ENCODE measurements around the gene PRCD.
"Not testable (repeated sequence)": the region's sequence is repeated elsewhere in the genome, so short reads cannot be mapped to it uniquely, and the experiment has no call there.

Gene PRCD

GRCh38 chr17:76564991-76565727 is 25.3 kb downstream of the PRCD start:
- H3K9ac ChIP-seq (ENCODE audit: low read length) = not testable (repeated sequence)

DNA sequence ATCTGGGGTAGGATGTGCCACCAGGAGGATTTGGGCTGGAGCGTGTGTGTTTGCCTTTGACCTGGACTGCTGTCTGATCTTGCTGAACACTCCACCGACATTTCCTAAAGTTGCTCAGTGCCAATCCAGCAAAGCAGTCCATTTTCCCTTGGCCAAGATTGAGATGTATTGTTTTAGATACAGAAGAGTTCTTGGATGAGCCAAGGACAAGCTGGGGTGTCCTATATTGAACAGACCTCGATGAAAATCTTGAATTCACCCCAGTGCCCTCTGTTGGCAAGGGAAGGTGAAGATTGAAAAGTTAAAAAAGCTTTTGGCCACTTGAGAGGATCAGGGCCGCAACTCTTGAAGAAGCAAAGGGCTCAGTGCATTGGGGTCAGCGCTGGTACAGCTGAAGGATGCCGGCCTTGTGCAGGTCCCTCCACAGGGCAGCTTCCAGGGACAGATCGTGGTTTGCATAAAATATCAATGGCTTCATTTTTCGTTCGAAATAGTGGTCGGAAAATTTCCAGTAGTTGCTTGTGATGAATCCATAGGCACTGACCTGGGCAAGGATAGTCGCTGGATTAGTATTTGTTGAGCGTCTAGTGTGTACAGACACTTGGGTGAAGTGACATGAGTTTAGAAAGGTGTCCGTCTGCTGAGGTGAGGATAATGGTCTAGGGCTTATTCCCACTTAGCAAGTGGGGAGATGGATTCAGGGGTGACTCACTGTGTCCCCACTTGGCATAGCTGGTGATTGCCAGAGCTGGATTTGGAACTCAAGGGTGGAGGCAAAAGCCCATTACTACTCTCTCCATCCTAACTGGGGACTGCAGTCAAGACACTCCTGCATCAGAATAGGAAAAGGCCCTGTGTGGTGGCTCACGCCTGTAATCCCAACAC is 26.1 kb downstream of the PRCD start:
- Histone ChIP-seq H3K4me1 (ENCODE audit: insufficient read depth, low read length) (peaks cover 17% of the 10 kb centered on the region), H3K27ac (ENCODE audit: low read depth, low read length) (no peak overlapping the region), H3K4me3 (ENCODE audit: low read depth in 1 of 2, low read length in 2 of 2) (no peak overlapping the region), H3K9me3 (ENCODE audit: low read length) (no peaks in the 10 kb centered on the region), H3K9ac (ENCODE audit: low read length) (no peak overlapping the region), H3K27me3 (ENCODE audit: control insufficient read depth in 1 of 2, insufficient read depth in 2 of 2, low read length in 2 of 2) (no peaks in the 10 kb centered on the region), H3K36me3 (ENCODE audit: insufficient read depth, low read length) (peaks cover 16% of the 10 kb centered on the region)

More at GRCh38 chr17:76564991-76565727, 25.3 kb downstream of the PRCD start:
- not testable (repeated sequence) for H3K27me3 ChIP-seq (ENCODE audit: control insufficient read depth in 1 of 2, insufficient read depth in 2 of 2, low read length in 2 of 2); H3K27ac ChIP-seq (ENCODE audit: low read depth, low read length); H3K9me3 ChIP-seq (ENCODE audit: low read length); H3K4me3 ChIP-seq (ENCODE audit: low read depth in 1 of 2, low read length in 2 of 2)
- peaks cover 16% of the 10 kb centered on the region for H3K36me3 ChIP-seq (ENCODE audit: insufficient read depth, low read length)
- H3K4me1 ChIP-seq (ENCODE audit: insufficient read depth, low read length) = peaks cover 23% of the 10 kb centered on the region

DNA sequence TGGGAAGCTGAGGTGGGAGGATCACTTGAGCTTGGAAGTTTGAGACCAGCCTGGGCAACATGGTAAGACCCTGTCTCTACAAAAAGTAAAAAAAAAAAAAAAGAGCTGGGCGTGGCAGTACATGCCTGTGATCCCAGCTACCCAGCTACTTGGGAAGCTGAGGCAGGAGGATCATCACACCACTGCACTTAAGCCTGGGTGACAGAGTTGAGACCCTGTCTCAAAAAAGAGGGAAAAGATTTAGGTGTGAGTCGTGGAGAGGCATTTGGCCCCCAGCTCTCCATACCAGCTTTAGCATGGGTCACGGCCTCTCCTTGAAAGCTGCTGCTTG is 26.7 kb downstream of the PRCD start:
- no peaks in the 10 kb centered on the region for H3K27me3 ChIP-seq (ENCODE audit: control insufficient read depth in 1 of 2, insufficient read depth in 2 of 2, low read length in 2 of 2)
- H3K9me3 ChIP-seq (ENCODE audit: low read length) = no peaks in the 10 kb centered on the region
- H3K27ac ChIP-seq (ENCODE audit: low read depth, low read length) = no peak overlapping the region
- peaks cover 16% of the 10 kb centered on the region for H3K36me3 ChIP-seq (ENCODE audit: insufficient read depth, low read length)
- H3K4me3 ChIP-seq (ENCODE audit: low read depth in 1 of 2, low read length in 2 of 2) = no peak overlapping the region
- H3K9ac ChIP-seq (ENCODE audit: low read length) = no peak overlapping the region
- peaks cover 11% of the 10 kb centered on the region for H3K4me1 ChIP-seq (ENCODE audit: insufficient read depth, low read length)

DNA sequence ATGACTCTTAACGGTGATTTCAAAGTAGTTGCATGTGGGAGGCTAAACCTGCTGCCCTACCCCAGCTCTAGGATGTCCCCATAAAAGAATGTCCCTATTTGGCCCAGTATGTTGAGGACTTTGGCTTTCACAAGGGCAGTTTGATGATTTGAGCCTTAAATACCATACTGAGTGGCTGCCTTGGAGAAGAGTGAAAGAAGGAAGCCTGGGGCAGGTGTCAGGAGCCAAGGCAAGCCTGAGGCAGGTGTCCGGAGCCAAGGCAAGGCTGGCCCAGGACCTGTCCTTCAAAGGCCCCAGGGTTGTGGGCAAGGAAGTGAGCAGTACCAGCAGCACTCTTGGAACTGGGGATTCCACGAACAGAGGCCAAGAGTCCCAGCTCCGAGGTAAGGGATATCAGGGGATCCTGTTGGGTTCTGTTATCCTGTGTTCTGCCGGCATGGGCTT is 27.2 kb downstream of the PRCD start:
- H3K27me3 ChIP-seq (ENCODE audit: control insufficient read depth in 1 of 2, insufficient read depth in 2 of 2, low read length in 2 of 2) = no peaks in the 10 kb centered on the region
- H3K4me3 ChIP-seq (ENCODE audit: low read depth in 1 of 2, low read length in 2 of 2) = no peak overlapping the region
- H3K4me1 ChIP-seq (ENCODE audit: insufficient read depth, low read length) = peaks cover 7% of the 10 kb centered on the region
- H3K27ac ChIP-seq (ENCODE audit: low read depth, low read length) = no peak overlapping the region
- peaks cover 16% of the 10 kb centered on the region for H3K36me3 ChIP-seq (ENCODE audit: insufficient read depth, low read length)
- H3K9ac ChIP-seq (ENCODE audit: low read length) = no peak overlapping the region
- no peaks in the 10 kb centered on the region for H3K9me3 ChIP-seq (ENCODE audit: low read length)

DNA sequence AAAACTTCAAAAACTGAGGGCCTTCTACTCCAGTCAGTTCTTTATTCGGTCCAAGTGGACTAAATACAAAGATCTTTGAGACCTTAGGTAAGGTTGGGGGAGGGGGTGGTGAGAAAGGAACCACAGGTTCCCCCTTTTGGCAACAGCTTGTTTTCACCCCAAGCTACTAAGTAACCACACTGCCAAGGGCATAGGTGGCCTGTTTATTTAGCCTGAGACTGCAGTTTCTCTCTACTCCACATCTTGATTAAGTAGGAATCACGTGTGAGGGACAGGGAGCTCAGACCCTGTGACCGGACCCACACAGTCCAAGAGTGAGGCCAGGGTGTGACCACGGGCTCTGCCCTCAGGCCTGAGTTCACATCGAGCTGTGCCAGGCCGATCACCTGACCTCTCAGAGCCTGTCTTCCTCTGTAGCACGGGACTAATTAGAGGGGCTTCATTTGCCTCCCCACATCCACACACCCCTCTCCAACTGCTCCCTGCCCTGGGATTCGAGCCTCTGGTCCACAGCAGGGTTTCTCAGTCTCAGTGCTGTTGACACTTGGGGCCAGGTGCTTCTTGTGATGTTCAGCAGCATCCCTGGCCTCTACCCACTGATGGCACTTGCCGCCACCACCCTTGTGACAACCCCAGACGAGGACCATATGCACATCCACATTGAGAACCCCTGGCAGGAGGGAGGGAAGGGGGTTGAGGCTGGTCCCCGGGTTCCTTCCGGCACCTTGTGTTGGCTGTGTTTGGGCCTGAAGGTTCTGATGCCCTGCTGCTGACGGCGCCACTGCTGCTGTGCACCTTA is 28.0 kb downstream of the PRCD start:
- H3K4me1 ChIP-seq (ENCODE audit: insufficient read depth, low read length) = peaks cover 2% of the 10 kb centered on the region
- peaks cover 16% of the 10 kb centered on the region for H3K36me3 ChIP-seq (ENCODE audit: insufficient read depth, low read length)
- no peak overlapping the region for H3K4me3 ChIP-seq (ENCODE audit: low read depth in 1 of 2, low read length in 2 of 2)
- no peak overlapping the region for H3K27ac ChIP-seq (ENCODE audit: low read depth, low read length)
- H3K27me3 ChIP-seq (ENCODE audit: control insufficient read depth in 1 of 2, insufficient read depth in 2 of 2, low read length in 2 of 2) = no peaks in the 10 kb centered on the region
- no peaks in the 10 kb centered on the region for H3K9me3 ChIP-seq (ENCODE audit: low read length)
- no peak overlapping the region for H3K9ac ChIP-seq (ENCODE audit: low read length)

DNA sequence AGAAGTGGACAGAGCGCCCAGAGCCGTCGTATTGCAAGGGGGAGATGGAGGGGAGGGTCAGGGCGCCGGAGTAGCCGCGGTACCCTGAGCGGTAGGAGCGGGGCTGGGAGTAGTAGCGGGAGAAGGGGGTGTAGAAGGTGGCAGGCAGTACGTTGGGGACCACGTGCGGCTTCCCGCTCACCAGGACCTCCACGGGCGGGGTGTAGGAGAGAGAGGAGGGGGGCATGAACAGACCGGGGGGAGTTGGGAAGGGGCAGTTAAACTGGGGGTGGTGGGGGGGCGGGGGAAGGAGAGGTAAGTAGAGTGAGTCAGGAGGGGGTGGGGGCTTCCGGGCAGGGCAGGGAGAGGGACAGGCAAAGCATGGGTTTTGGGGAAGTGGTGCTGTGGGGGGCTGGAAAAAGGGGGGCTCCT is 29.0 kb downstream of the PRCD start:
- Histone ChIP-seq H3K36me3 (ENCODE audit: insufficient read depth, low read length) (peaks cover 16% of the 10 kb centered on the region), H3K4me1 (ENCODE audit: insufficient read depth, low read length) (no peaks in the 10 kb centered on the region), H3K4me3 (ENCODE audit: low read depth in 1 of 2, low read length in 2 of 2) (no peak overlapping the region), H3K27ac (ENCODE audit: low read depth, low read length) (no peak overlapping the region), H3K27me3 (ENCODE audit: control insufficient read depth in 1 of 2, insufficient read depth in 2 of 2, low read length in 2 of 2) (no peaks in the 10 kb centered on the region), H3K9ac (ENCODE audit: low read length) (no peak overlapping the region), H3K9me3 (ENCODE audit: low read length) (no peaks in the 10 kb centered on the region)

- Histone ChIP-seq H3K36me3 (ENCODE audit: insufficient read depth, low read length) (peaks cover 12% of the 10 kb centered on the region), H3K27ac (ENCODE audit: low read depth, low read length) (no peak overlapping the region), H3K9ac (ENCODE audit: low read length) (no peak overlapping the region), H3K4me1 (ENCODE audit: insufficient read depth, low read length) (no peaks in the 10 kb centered on the region), H3K9me3 (ENCODE audit: low read length) (no peaks in the 10 kb centered on the region), H3K4me3 (ENCODE audit: low read depth in 1 of 2, low read length in 2 of 2) (no peak overlapping the region), H3K27me3 (ENCODE audit: control insufficient read depth in 1 of 2, insufficient read depth in 2 of 2, low read length in 2 of 2) (no peaks in the 10 kb centered on the region)
These were observed 29.9 kb downstream of the PRCD start for GRCh38 chr17:76569607-76570279.

GRCh38 chr17:76570457-76570856 is 30.6 kb downstream of the PRCD start:
- H3K9ac ChIP-seq (ENCODE audit: low read length) = no peak overlapping the region
- no peaks in the 10 kb centered on the region for H3K9me3 ChIP-seq (ENCODE audit: low read length)
- no peaks in the 10 kb centered on the region for H3K27me3 ChIP-seq (ENCODE audit: control insufficient read depth in 1 of 2, insufficient read depth in 2 of 2, low read length in 2 of 2)
- no peak overlapping the region for H3K27ac ChIP-seq (ENCODE audit: low read depth, low read length)
- no peaks in the 10 kb centered on the region for H3K4me1 ChIP-seq (ENCODE audit: insufficient read depth, low read length)
- H3K4me3 ChIP-seq (ENCODE audit: low read depth in 1 of 2, low read length in 2 of 2) = no peak overlapping the region
- peaks cover 8% of the 10 kb centered on the region for H3K36me3 ChIP-seq (ENCODE audit: insufficient read depth, low read length)

- Histone ChIP-seq H3K4me3 (ENCODE audit: low read depth in 1 of 2, low read length in 2 of 2) (no peak overlapping the region), H3K27me3 (ENCODE audit: control insufficient read depth in 1 of 2, insufficient read depth in 2 of 2, low read length in 2 of 2) (no peaks in the 10 kb centered on the region), H3K36me3 (ENCODE audit: insufficient read depth, low read length) (peaks cover 2% of the 10 kb centered on the region), H3K27ac (ENCODE audit: low read depth, low read length) (no peak overlapping the region), H3K9ac (ENCODE audit: low read length) (no peak overlapping the region), H3K4me1 (ENCODE audit: insufficient read depth, low read length) (no peaks in the 10 kb centered on the region), H3K9me3 (ENCODE audit: low read length) (no peaks in the 10 kb centered on the region)
These were observed 31.1 kb downstream of the PRCD start for GRCh38 chr17:76570877-76571471.

DNA sequence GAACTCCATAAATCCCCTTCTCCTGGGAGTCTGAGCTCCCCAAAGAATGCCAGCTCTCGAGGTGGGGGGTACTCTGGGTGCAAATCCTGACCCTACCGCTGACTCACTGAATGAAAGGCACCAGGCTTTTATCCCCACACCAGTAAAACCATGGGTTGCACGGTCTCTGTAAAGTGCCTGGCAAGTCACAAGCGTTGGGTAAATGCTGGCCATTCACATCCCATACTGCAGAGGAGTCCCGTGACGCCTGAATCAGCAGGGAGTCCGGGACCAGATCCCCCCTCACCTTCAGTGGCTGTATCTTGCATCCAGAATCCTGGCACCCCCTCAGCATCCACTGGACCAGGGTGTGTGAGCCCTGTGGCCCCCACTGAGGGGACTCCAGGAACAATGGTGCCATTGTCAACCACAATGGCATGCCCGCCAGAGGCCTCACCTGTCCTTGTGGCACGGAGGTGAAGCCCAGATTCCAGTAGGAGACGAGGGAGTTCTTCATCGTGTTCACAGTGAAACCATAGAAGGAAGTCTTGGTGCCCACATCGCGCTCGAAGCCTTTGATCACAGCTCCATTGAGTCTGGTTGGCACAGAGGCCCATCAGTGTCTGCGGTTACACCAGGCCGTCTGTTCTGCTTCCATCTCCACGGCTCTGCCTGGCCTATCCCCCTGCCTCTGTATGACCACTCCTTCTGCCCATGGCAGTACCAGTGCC is 32.5 kb downstream of the PRCD start:
- Histone ChIP-seq H3K27ac (ENCODE audit: low read depth, low read length) (no peak overlapping the region), H3K9ac (ENCODE audit: low read length) (no peak overlapping the region), H3K36me3 (ENCODE audit: insufficient read depth, low read length) (no peaks in the 10 kb centered on the region), H3K4me1 (ENCODE audit: insufficient read depth, low read length) (no peaks in the 10 kb centered on the region), H3K4me3 (ENCODE audit: low read depth in 1 of 2, low read length in 2 of 2) (no peak overlapping the region), H3K9me3 (ENCODE audit: low read length) (no peaks in the 10 kb centered on the region), H3K27me3 (ENCODE audit: control insufficient read depth in 1 of 2, insufficient read depth in 2 of 2, low read length in 2 of 2) (no peaks in the 10 kb centered on the region)

Measured in muscle layer of colon (tissue), 2 donors.